Measurements from ENCODE around the gene PDE2A.

GRCh38 chr11:72662036-72662435 is 12.2 kb downstream of the PDE2A start:
- TF ChIP-seq POLR2A (IDR thresholded peaks at IDR 0.05) = no peak
- no peak for TF ChIP-seq CTCF (IDR thresholded peaks at IDR 0.05)
